GM21529 (cell line): ENCODE results near the gene ITGB1.

ENCODE experiments used
- ATAC-seq: cut with Tn5 transposase; IDR thresholded peaks from one replicate; pipeline ENCODE4 v1.9.1; 2021; ENCODE audit not compliant: unreplicated experiment

The ITGB1 gene

GRCh38 chr10:32891261-32891660 lies 66.8 kb downstream of the ITGB1 start:
- no peak for ATAC-seq

- ATAC-seq: no peak
These were observed 67.6 kb downstream of the ITGB1 start for GRCh38 chr10:32890444-32890843.

GRCh38 chr10:32889631-32890212 lies 68.3 kb downstream of the ITGB1 start:
- ATAC-seq: no peak

- ATAC-seq: no peak
These were observed 69.7 kb downstream of the ITGB1 start for GRCh38 chr10:32888161-32888927.

GRCh38 chr10:32887481-32887880 lies 70.5 kb downstream of the ITGB1 start:
- no peak for ATAC-seq

- no peak for ATAC-seq
These were observed 76.0 kb downstream of the ITGB1 start for GRCh38 chr10:32882076-32882475.

- ATAC-seq: no peak
These were observed 79.4 kb downstream of the ITGB1 start for GRCh38 chr10:32878646-32879045.

GRCh38 chr10:32877915-32878314 lies 80.1 kb downstream of the ITGB1 start:
- no peak for ATAC-seq

GRCh38 chr10:32865170-32865569 lies 92.9 kb downstream of the ITGB1 start:
- no peak for ATAC-seq

- ATAC-seq: no peak
These were observed 103.6 kb downstream of the ITGB1 start for GRCh38 chr10:32854435-32854834.

GRCh38 chr10:32851301-32851700 lies 106.7 kb downstream of the ITGB1 start:
- ATAC-seq: no peak
